ENCODE results near the gene RFX7.

Gene RFX7

GRCh38 chr15:56094171-56094570 lies 149.5 kb downstream of the RFX7 start:
- Histone ChIP-seq H3K36me3 (peaks cover 64% of the 10 kb centered on the region), H3K27me3 (no peaks in the 10 kb centered on the region), H3K4me3 (no peak overlapping the region), H3K4me2 (no peak overlapping the region), H4K20me1 (no peaks in the 10 kb centered on the region), H3K9ac (no peak overlapping the region), H3K27ac (no peak overlapping the region), H3K9me3 (0 out of 2 replicates have a peak, but pooled peaks cover 3% of the 10 kb centered on the region), H3K4me1 (no peaks in the 10 kb centered on the region)
- no peak for TF ChIP-seq Cebpa-rat (IDR thresholded peaks at IDR 0.05)

GRCh38 chr15:56088389-56088788 lies 155.3 kb downstream of the RFX7 start:
- Histone ChIP-seq H3K27ac (no peak overlapping the region), H3K4me2 (no peak overlapping the region), H3K4me3 (no peak overlapping the region), H4K20me1 (no peaks in the 10 kb centered on the region), H3K36me3 (peaks cover 10% of the 10 kb centered on the region), H3K27me3 (no peaks in the 10 kb centered on the region), H3K4me1 (peaks cover 7% of the 10 kb centered on the region; the same call in 1 of the 2 replicates), H3K9ac (no peak overlapping the region), H3K9me3 (no peaks in the 10 kb centered on the region)
- no peak; the same call in 1 of the 2 replicates for TF ChIP-seq Cebpa-rat (IDR thresholded peaks at IDR 0.05)

- Histone ChIP-seq H4K20me1 (no peaks in the 10 kb centered on the region), H3K9ac (no peak overlapping the region), H3K27me3 (no peaks in the 10 kb centered on the region), H3K4me1 (peaks cover 7% of the 10 kb centered on the region; the same call in 1 of the 2 replicates), H3K27ac (no peak overlapping the region), H3K4me3 (no peak overlapping the region), H3K4me2 (no peak overlapping the region), H3K36me3 (no peaks in the 10 kb centered on the region; the same call in 1 of the 2 replicates), H3K9me3 (no peaks in the 10 kb centered on the region)
- TF ChIP-seq Cebpa-rat (IDR thresholded peaks at IDR 0.05): no peak
Observed at GRCh38 chr15:56086566-56086965, 157.1 kb downstream of the RFX7 start.

- no peak for TF ChIP-seq Cebpa-rat (IDR thresholded peaks at IDR 0.05)
- Histone ChIP-seq H3K4me2 (no peak overlapping the region), H3K36me3 (no peaks in the 10 kb centered on the region)
Observed at GRCh38 chr15:56082263-56082761, 161.4 kb downstream of the RFX7 start.

GRCh38 chr15:56077081-56077480 lies 166.6 kb downstream of the RFX7 start:
- Histone ChIP-seq H3K4me3 (no peak overlapping the region), H3K9ac (no peak overlapping the region), H3K27me3 (no peaks in the 10 kb centered on the region), H3K4me1 (no peaks in the 10 kb centered on the region), H3K9me3 (no peaks in the 10 kb centered on the region), H4K20me1 (no peaks in the 10 kb centered on the region), H3K27ac (no peak overlapping the region), H3K36me3 (no peaks in the 10 kb centered on the region), H3K4me2 (no peak overlapping the region)
- no peak for TF ChIP-seq Cebpa-rat (IDR thresholded peaks at IDR 0.05)

More at GRCh38 chr15:56082263-56082761, 161.4 kb downstream of the RFX7 start:
- H3K4me3 ChIP-seq: no peak overlapping the region
- no peaks in the 10 kb centered on the region for H3K27me3 ChIP-seq
- H3K27ac ChIP-seq: no peak overlapping the region
- H3K9me3 ChIP-seq: no peaks in the 10 kb centered on the region
- H3K9ac ChIP-seq: no peak overlapping the region
- H4K20me1 ChIP-seq: no peaks in the 10 kb centered on the region
- peaks cover 7% of the 10 kb centered on the region; the same call in 1 of the 2 replicates for H3K4me1 ChIP-seq

- no peaks in the 10 kb centered on the region for H3K9me3 ChIP-seq
- no peak for TF ChIP-seq Cebpa-rat (IDR thresholded peaks at IDR 0.05)
- no peak overlapping the region for H3K4me3 ChIP-seq
- no peaks in the 10 kb centered on the region for H4K20me1 ChIP-seq
- H3K27ac ChIP-seq: no peak overlapping the region
- H3K27me3 ChIP-seq: no peaks in the 10 kb centered on the region
- no peaks in the 10 kb centered on the region for H3K36me3 ChIP-seq
- H3K4me1 ChIP-seq: no peaks in the 10 kb centered on the region
- no peak overlapping the region for H3K9ac ChIP-seq
- no peak overlapping the region for H3K4me2 ChIP-seq
Observed at GRCh38 chr15:56076640-56077039, 167.0 kb downstream of the RFX7 start.

- Histone ChIP-seq H3K4me1 (no peaks in the 10 kb centered on the region), H3K4me3 (no peak overlapping the region), H4K20me1 (no peaks in the 10 kb centered on the region), H3K4me2 (no peak overlapping the region), H3K9ac (no peak overlapping the region), H3K27me3 (no peaks in the 10 kb centered on the region), H3K27ac (no peak overlapping the region), H3K9me3 (no peaks in the 10 kb centered on the region; the same call in 1 of the 2 replicates), H3K36me3 (no peaks in the 10 kb centered on the region)
- TF ChIP-seq Cebpa-rat (IDR thresholded peaks at IDR 0.05): no peak
Observed at GRCh38 chr15:56074481-56075265, 169.0 kb downstream of the RFX7 start.

GRCh38 chr15:56064152-56064551 lies 179.5 kb downstream of the RFX7 start:
- H4K20me1 ChIP-seq: no peaks in the 10 kb centered on the region
- no peaks in the 10 kb centered on the region for H3K27me3 ChIP-seq
- no peak for TF ChIP-seq Cebpa-rat (IDR thresholded peaks at IDR 0.05)
- no peak overlapping the region for H3K4me2 ChIP-seq
- no peaks in the 10 kb centered on the region for H3K4me1 ChIP-seq
- H3K36me3 ChIP-seq: no peaks in the 10 kb centered on the region
- no peaks in the 10 kb centered on the region for H3K9me3 ChIP-seq
- no peak overlapping the region for H3K27ac ChIP-seq
- no peak overlapping the region for H3K4me3 ChIP-seq
- no peak overlapping the region for H3K9ac ChIP-seq

- H3K27ac ChIP-seq: no peak overlapping the region
- H3K4me2 ChIP-seq: no peak overlapping the region
- no peaks in the 10 kb centered on the region for H4K20me1 ChIP-seq
- no peaks in the 10 kb centered on the region for H3K27me3 ChIP-seq
- H3K4me3 ChIP-seq: no peak overlapping the region
- H3K36me3 ChIP-seq: no peaks in the 10 kb centered on the region
- no peaks in the 10 kb centered on the region for H3K4me1 ChIP-seq
- no peak for TF ChIP-seq Cebpa-rat (IDR thresholded peaks at IDR 0.05)
- H3K9ac ChIP-seq: no peak overlapping the region
- H3K9me3 ChIP-seq: no peaks in the 10 kb centered on the region
Observed at GRCh38 chr15:56059716-56060115, 184.0 kb downstream of the RFX7 start.

GRCh38 chr15:56058986-56059385 lies 184.7 kb downstream of the RFX7 start:
- H3K27ac ChIP-seq: no peak overlapping the region
- TF ChIP-seq Cebpa-rat (IDR thresholded peaks at IDR 0.05): no peak

More at GRCh38 chr15:56058986-56059385, 184.7 kb downstream of the RFX7 start:
- Histone ChIP-seq H3K4me1 (no peaks in the 10 kb centered on the region), H3K9ac (no peak overlapping the region), H3K9me3 (no peaks in the 10 kb centered on the region), H3K27me3 (no peaks in the 10 kb centered on the region), H3K4me3 (no peak overlapping the region), H3K36me3 (no peaks in the 10 kb centered on the region), H4K20me1 (no peaks in the 10 kb centered on the region), H3K4me2 (no peak overlapping the region)
